B cell (primary cell): ENCODE measurements around the gene ZNF532. TPM values are rescaled to one million over a fixed set of nuclear protein-coding genes. Genes with fewer than 3 reads are reported as not detected.
"Not testable (repeated sequence)": the region's sequence is repeated elsewhere in the genome, so short reads cannot be mapped to it uniquely, and the experiment has no call there.

ENCODE experiments used
- ATAC-seq: fragments of 200-7000 bp; cut with Tn5 transposase; one replicate; pipeline ENCODE4 v1.10.0; 2021; ENCODE audit warnings: low read depth, mild to moderate bottlenecking, moderate number of reproducible peaks, moderate library complexity
- CTCF ChIA-PET: fragments of 350-600 bp; sonication (Branson Sonifier 250); formaldehyde crosslinking; loops from one replicate; lab custom pipeline; 2021; ENCODE audit warnings: antibody characterized with exemption, inconsistent platforms; lab: Charles Lee
- POLR2A ChIA-PET: fragments of 350-600 bp; sonication (Branson Sonifier 250); formaldehyde crosslinking; loops from one replicate; lab custom pipeline; 2021; ENCODE audit warnings: antibody characterized with exemption; lab: Charles Lee
- DNase-seq: peaks from one replicate; pipeline ENCODE4 v3.0.0; 2013
- H2AFZ ChIP-seq: 2 replicates; pipeline ENCODE4 v1.6.1; 2012; ENCODE audit warnings: mild to moderate bottlenecking, low read depth, low read length; ENCODE audit not compliant: insufficient read depth, poor library complexity, severe bottlenecking
- H3K27ac ChIP-seq, 2 donors: 1 replicate in 1 of 2; 2 replicates in 1 of 2; pipeline ENCODE4 v1.5.1; 2012 to 2013; ENCODE audit warnings: low read length in 2 of 2, mild to moderate bottlenecking in 2 of 2, moderate library complexity in 1 of 2
- H3K27me3 ChIP-seq, 4 experiments: fragments of 200-600 bp in 1 of 4; sonication (generic) in 1 of 4; replicated peaks in 1 of 4; 1 replicate in 2 of 4; 2 replicates in 2 of 4; pipeline versions ENCODE4 v1.6.1 to v1.7.0; 2013 to 2016; ENCODE audit warnings: low read length in 3 of 4, mild to moderate bottlenecking in 2 of 4, mixed read lengths in 1 of 4, moderate library complexity in 1 of 4; ENCODE audit not compliant: insufficient read depth in 4 of 4, control insufficient read depth in 3 of 4; ENCODE audit errors: control extremely low read depth in 1 of 4
- H3K36me3 ChIP-seq, 2 experiments: replicated peaks in 1 of 2; 1 replicate in 1 of 2; 2 replicates in 1 of 2; pipeline versions ENCODE4 v1.6.1 to v1.7.1; 2013; ENCODE audit warnings: low read length in 1 of 2; ENCODE audit not compliant: insufficient read depth in 2 of 2, control insufficient read depth in 1 of 2; ENCODE audit errors: control extremely low read depth in 1 of 2, extremely low read depth in 1 of 2
- H3K4me1 ChIP-seq, 2 donors: fragments of 200-600 bp in 1 of 2; sonication (generic) in 1 of 2; 1 replicate in 1 of 2; 2 replicates in 1 of 2; pipeline versions ENCODE4 v1.5.1 to v1.6.1; 2013 to 2017; ENCODE audit warnings: low read length in 2 of 2; ENCODE audit not compliant: control insufficient read depth in 2 of 2, insufficient read depth in 2 of 2
- H3K4me2 ChIP-seq: replicated peaks from 2 replicates; pipeline ENCODE3; 2012; ENCODE audit warnings: mild to moderate bottlenecking, low read depth, low read length; ENCODE audit not compliant: poor library complexity, severe bottlenecking
- H3K4me3 ChIP-seq, 5 experiments: fragments of 200-600 bp in 1 of 5; sonication (generic) in 1 of 5; 1 replicate in 3 of 5; 2 replicates in 2 of 5; pipeline versions ENCODE4 v1.5.1 to v1.7.0; 2011 to 2016; ENCODE audit warnings: low read length in 4 of 5, mild to moderate bottlenecking in 4 of 5, low read depth in 2 of 5, control low read depth in 1 of 5, moderate library complexity in 1 of 5; ENCODE audit not compliant: insufficient read depth in 1 of 5; ENCODE audit errors: control extremely low read depth in 1 of 5, extremely low read depth in 1 of 5
- H3K79me2 ChIP-seq: fragments of 200-600 bp; sonication (generic); one replicate; pipeline ENCODE4 v1.6.0; 2016; ENCODE audit warnings: low read length; ENCODE audit not compliant: control insufficient read depth, insufficient read depth
- H3K9ac ChIP-seq: fragments of 200-600 bp; sonication (generic); 2 replicates; pipeline ENCODE4 v1.6.1; 2017; ENCODE audit warnings: mild to moderate bottlenecking, low read length, moderate library complexity
- H3K9me3 ChIP-seq, 3 donors: one replicate each; pipeline versions ENCODE4 v1.6.1 to v1.7.1; 2013; ENCODE audit warnings: low read length in 2 of 3; ENCODE audit not compliant: control insufficient read depth in 2 of 3, insufficient read depth in 1 of 3; ENCODE audit errors: control extremely low read depth in 1 of 3
- H4K20me1 ChIP-seq: 2 replicates; pipeline ENCODE4 v1.6.0; 2012; ENCODE audit warnings: mild to moderate bottlenecking, low read length; ENCODE audit not compliant: insufficient read depth, control insufficient read depth, poor library complexity, severe bottlenecking
- H3K27ac Mint-ChIP-seq: one replicate; pipeline ENCODE4 v1.8.0; 2021; ENCODE audit warnings: mixed read lengths
- H3K27me3 Mint-ChIP-seq: one replicate; pipeline ENCODE4 v1.8.0; 2021; ENCODE audit warnings: mixed read lengths
- H3K4me1 Mint-ChIP-seq: one replicate; pipeline ENCODE4 v1.8.0; 2021; ENCODE audit warnings: mixed read lengths
- H3K4me3 Mint-ChIP-seq: one replicate; pipeline ENCODE4 v1.8.0; 2021; ENCODE audit warnings: mixed read lengths
- H3K9me3 Mint-ChIP-seq: one replicate; pipeline ENCODE4 v1.8.0; 2022; ENCODE audit warnings: mixed read lengths; ENCODE audit not compliant: insufficient read depth
- CTCF ChIP-seq: fragments of 200-600 bp; IDR thresholded peaks from one replicate; pipeline ENCODE4 v1.8.0; 2022; ENCODE audit warnings: antibody characterized with exemption, mild to moderate bottlenecking
- EZH2 ChIP-seq: IDR thresholded peaks from 2 replicates; pipeline ENCODE4 v1.6.1; 2012; ENCODE audit warnings: borderline replicate concordance, low read depth, mild to moderate bottlenecking, moderate library complexity, low read length; ENCODE audit not compliant: insufficient read depth, poor library complexity, severe bottlenecking
- WGBS: methylation state at CpG from one replicate; pipeline ENCODE4 v1.1.5; 2013; ENCODE audit warnings: missing lambda C conversion rate; ENCODE audit not compliant: insufficient coverage; 5-methylcytosine and 5-hydroxymethylcytosine counted together
- intact Hi-C: fragments of 100-400 bp; cut with micrococcal nuclease; formaldehyde crosslinking; loops from one replicate; pipeline ENCODE4 v1.10.0; 2022
- polyA plus RNA-seq: library from polyadenylated mRNA; depleted of rRNA; stranded (reverse); fragments of >200 nt; gene quantifications from 2 replicates; pipeline ENCODE4 v1.2.3, GENCODE V29; 2012
- total RNA-seq, 2 donors: library from RNA; stranded (reverse); fragments of 120-200 nt in 1 of 2; gene quantifications; 1 replicate in 1 of 2; 2 replicates in 1 of 2; pipeline versions ENCODE4 v1.2.3 to v1.2.4, GENCODE V29; 2013 to 2022

Gene ZNF532
- total and polyA plus RNA-seq, 2 donors (not counting 1 experiment from before 2014, with no cell fraction given): 58.2 to 104 TPM

GRCh38 chr18:59022167-59022945 lies 157.7 kb downstream of the ZNF532 start:
- H3K4me3 ChIP-seq: no peak overlapping the region
- H3K4me2 ChIP-seq: no peak overlapping the region
- H3K27ac ChIP-seq: no peak overlapping the region
- no peak overlapping the region for H2AFZ ChIP-seq
- no peak for ATAC-seq
- ChIA-PET CTCF (no interaction called here), POLR2A (no interaction called here)
- H3K27ac Mint-ChIP-seq: no peak overlapping the region
- H3K4me1 Mint-ChIP-seq: no peaks in the 10 kb centered on the region
- H3K9me3 ChIP-seq: no peaks in the 10 kb centered on the region
- H3K4me1 ChIP-seq: no peaks in the 10 kb centered on the region
- H3K9ac ChIP-seq: no peak overlapping the region
- peaks cover 5% of the 10 kb centered on the region for H3K9me3 Mint-ChIP-seq
- no peaks in the 10 kb centered on the region for H3K27me3 Mint-ChIP-seq
- no peaks in the 10 kb centered on the region for H4K20me1 ChIP-seq
- intact Hi-C loops: no loop called here
- DNase-seq: no peak
- no peak for TF ChIP-seq CTCF
- no peak for TF ChIP-seq EZH2
- no peaks in the 10 kb centered on the region for H3K79me2 ChIP-seq
- no peaks in the 10 kb centered on the region for H3K36me3 ChIP-seq
- H3K27me3 ChIP-seq: no peaks in the 10 kb centered on the region
- WGBS: 92% methylated on average over 5 of the region's 10 CpGs
- H3K4me3 Mint-ChIP-seq: no peak overlapping the region

- no peaks in the 10 kb centered on the region for H3K9me3 Mint-ChIP-seq
- Histone ChIP-seq H3K27me3 (no peaks in the 10 kb centered on the region), H3K36me3 (no peaks in the 10 kb centered on the region), H4K20me1 (no peaks in the 10 kb centered on the region), H3K9ac (no peak overlapping the region), H3K4me1 (no peaks in the 10 kb centered on the region), H3K79me2 (no peaks in the 10 kb centered on the region), H2AFZ (no peak overlapping the region), H3K4me2 (no peak overlapping the region), H3K4me3 (no peak overlapping the region), H3K27ac (no peak overlapping the region), H3K9me3 (no peaks in the 10 kb centered on the region)
- whole genome bisulfite sequencing: no CpG with 5 or more reads among the region's 3 CpGs
- H3K4me1 Mint-ChIP-seq: peaks cover 2% of the 10 kb centered on the region
- ChIA-PET CTCF (interaction anchor here (1.2 kb wide), 1 partner anchor 26 kb away, joined by 4 read pairs; no protein-coding TSS in a partner anchor), POLR2A (no interaction called here)
- ATAC-seq (no peak), DNase-seq (no peak)
- no peaks in the 10 kb centered on the region for H3K27me3 Mint-ChIP-seq
- TF ChIP-seq CTCF (no peak), EZH2 (no peak)
- H3K4me3 Mint-ChIP-seq: no peak overlapping the region
- H3K27ac Mint-ChIP-seq: no peak overlapping the region
- intact Hi-C loops: no loop called here
Measured at GRCh38 chr18:59024829-59025228, 160.2 kb downstream of the ZNF532 start.

GRCh38 chr18:59025532-59025931 lies 160.9 kb downstream of the ZNF532 start:
- H3K27me3 ChIP-seq, H3K4me3 ChIP-seq, H2AFZ ChIP-seq, POLR2A ChIA-PET, H3K27me3 Mint-ChIP-seq, H3K79me2 ChIP-seq, H3K9me3 ChIP-seq, H4K20me1 ChIP-seq, H3K27ac ChIP-seq, DNase-seq, ATAC-seq, H3K4me1 Mint-ChIP-seq, H3K36me3 ChIP-seq, H3K4me1 ChIP-seq, H3K9ac ChIP-seq, H3K4me2 ChIP-seq, H3K27ac Mint-ChIP-seq, intact Hi-C loops, H3K4me3 Mint-ChIP-seq, H3K9me3 Mint-ChIP-seq: not testable (repeated sequence)
- CTCF ChIA-PET: interaction anchor here (0.6 to 1.2 kb wide), 4 partner anchors 12 to 243 kb away, joined by 3 to 4 read pairs (median 3); no protein-coding TSS in a partner anchor
- 100% methylated on average over 1 of the region's 2 CpGs for WGBS
